Measurements from ENCODE around the gene TRPM8. TPM values are rescaled to one million over a fixed set of nuclear protein-coding genes. Genes with fewer than 3 reads are reported as not detected.

The TRPM8 gene
- total RNA-seq, 3 donors from 2014 or later (not counting 1 experiment from before 2014, with no cell fraction given) = not detected

DNA sequence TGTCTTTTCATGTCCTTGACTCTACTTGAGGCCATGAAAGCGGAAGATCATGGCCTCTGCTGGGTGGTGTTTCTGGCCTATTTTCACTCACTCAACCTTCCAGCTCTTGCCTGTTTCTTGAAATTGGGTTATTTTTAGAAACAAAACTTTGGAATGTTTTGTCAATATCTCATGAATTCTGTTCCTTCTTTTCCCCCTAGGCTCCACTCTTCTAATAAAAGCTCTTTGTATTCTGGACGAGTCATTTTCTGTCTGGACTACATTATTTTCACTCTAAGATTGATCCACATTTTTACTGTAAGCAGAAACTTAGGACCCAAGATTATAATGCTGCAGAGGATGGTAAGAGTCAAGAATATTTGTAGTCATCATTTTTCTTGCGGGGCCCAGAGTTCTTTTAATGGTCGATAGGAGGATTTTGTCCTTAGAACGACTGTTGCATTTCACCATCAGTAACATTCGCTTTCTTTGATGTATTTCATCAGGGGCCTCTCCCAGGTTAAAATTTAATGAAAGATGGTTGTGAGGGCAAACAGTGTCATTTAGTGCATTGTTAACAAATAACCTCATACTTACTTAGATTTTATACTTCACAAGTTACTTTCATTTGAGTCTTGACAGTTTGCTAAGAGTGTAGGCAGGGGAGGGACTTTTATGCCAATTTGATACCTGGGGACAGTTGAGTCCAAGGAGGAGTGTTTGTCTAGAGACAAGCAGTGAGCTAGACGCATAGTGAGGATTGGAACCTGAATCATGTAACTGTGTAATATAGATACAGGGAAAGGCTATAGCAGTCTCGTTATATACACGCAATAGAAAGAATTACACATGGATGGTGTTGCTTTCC lies 64.6 kb downstream of the TRPM8 start:
- Mint-ChIP-seq H3K9me3 (no peaks in the 10 kb centered on the region), H3K27me3 (ENCODE audit: low read depth in 2 of 2) (peaks cover 5 to 9% of the 10 kb centered on the region in 2 donors), H3K36me3 (no peaks in the 10 kb centered on the region), H3K27ac (no peak overlapping the region), H3K4me1 (peaks cover 21 to 35% of the 10 kb centered on the region in 2 donors), H3K4me3 (no peak overlapping the region)
- WGBS (ENCODE audit: insufficient coverage) = 96% methylated on average over 9 of the region's 9 CpGs
- no peak for DNase-seq
- peaks cover 15% of the 10 kb centered on the region for H3K4me1 ChIP-seq (ENCODE audit: control insufficient read depth, insufficient read depth, low read length)
- intact Hi-C loops (cut with micrococcal nuclease) = no loop called here
- H3K4me3 ChIP-seq (ENCODE audit: low read length) = no peak overlapping the region
- no peaks in the 10 kb centered on the region for H3K9me3 ChIP-seq (ENCODE audit: control insufficient read depth, insufficient read depth, low read length)
- no peaks in the 10 kb centered on the region for H3K27me3 ChIP-seq (ENCODE audit: control insufficient read depth, insufficient read depth, low read length)
- no peak overlapping the region for H3K27ac ChIP-seq (ENCODE audit: low read length)
- TF ChIP-seq, protein P1, sequence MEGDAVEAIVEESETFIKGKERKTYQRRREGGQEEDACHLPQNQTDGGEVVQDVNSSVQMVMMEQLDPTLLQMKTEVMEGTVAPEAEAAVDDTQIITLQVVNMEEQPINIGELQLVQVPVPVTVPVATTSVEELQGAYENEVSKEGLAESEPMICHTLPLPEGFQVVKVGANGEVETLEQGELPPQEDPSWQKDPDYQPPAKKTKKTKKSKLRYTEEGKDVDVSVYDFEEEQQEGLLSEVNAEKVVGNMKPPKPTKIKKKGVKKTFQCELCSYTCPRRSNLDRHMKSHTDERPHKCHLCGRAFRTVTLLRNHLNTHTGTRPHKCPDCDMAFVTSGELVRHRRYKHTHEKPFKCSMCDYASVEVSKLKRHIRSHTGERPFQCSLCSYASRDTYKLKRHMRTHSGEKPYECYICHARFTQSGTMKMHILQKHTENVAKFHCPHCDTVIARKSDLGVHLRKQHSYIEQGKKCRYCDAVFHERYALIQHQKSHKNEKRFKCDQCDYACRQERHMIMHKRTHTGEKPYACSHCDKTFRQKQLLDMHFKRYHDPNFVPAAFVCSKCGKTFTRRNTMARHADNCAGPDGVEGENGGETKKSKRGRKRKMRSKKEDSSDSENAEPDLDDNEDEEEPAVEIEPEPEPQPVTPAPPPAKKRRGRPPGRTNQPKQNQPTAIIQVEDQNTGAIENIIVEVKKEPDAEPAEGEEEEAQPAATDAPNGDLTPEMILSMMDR (IDR thresholded peaks at IDR 0.05) = no peak
- no peaks in the 10 kb centered on the region for H3K36me3 ChIP-seq (ENCODE audit: control insufficient read depth, insufficient read depth, low read length)
- ATAC-seq = no peak

DNA sequence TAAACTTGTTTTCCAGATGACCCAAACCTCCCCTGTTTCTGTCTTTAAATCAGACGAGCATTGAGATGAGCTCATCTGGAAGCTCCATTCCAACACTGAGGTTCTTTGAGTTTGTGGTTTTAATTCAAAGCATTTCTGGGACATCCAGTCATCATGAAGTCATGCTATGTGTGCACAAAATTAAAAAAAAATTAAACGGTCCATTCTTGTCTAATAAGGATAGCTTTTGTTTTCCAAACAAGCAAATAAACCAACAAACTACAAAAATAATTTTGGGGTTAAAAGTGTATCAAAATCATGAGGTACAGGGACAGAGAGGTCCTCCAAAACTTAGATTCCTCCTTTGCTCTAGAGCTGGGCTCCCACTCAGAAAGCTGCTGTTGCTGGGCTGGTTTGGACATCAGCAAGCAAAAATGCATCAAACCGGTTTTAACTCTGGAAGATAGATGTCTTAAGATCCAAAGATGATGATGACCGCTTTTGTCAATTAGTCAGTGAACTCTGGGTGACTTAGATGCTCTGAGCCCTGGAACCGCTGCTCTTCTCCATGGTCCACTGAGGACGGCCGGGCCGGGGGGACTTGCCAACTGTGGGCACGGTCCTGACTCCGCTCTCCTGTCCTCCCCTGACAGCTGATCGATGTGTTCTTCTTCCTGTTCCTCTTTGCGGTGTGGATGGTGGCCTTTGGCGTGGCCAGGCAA lies 65.4 kb downstream of the TRPM8 start:
- Mint-ChIP-seq H3K27ac (no peak overlapping the region), H3K4me1 (peaks cover 14 to 27% of the 10 kb centered on the region in 2 donors), H3K9me3 (no peaks in the 10 kb centered on the region), H3K27me3 (ENCODE audit: low read depth in 2 of 2) (peaks cover 5 to 9% of the 10 kb centered on the region in 2 donors), H3K36me3 (no peaks in the 10 kb centered on the region), H3K4me3 (no peak overlapping the region)
- Histone ChIP-seq H3K27me3 (ENCODE audit: control insufficient read depth, insufficient read depth, low read length) (no peaks in the 10 kb centered on the region), H3K4me3 (ENCODE audit: low read length) (no peak overlapping the region), H3K4me1 (ENCODE audit: control insufficient read depth, insufficient read depth, low read length) (peaks cover 7% of the 10 kb centered on the region), H3K36me3 (ENCODE audit: control insufficient read depth, insufficient read depth, low read length) (no peaks in the 10 kb centered on the region), H3K27ac (ENCODE audit: low read length) (no peak overlapping the region), H3K9me3 (ENCODE audit: control insufficient read depth, insufficient read depth, low read length) (no peaks in the 10 kb centered on the region)
- no peak for DNase-seq
- WGBS (ENCODE audit: insufficient coverage) = 93% methylated on average over 12 of the region's 13 CpGs
- TF ChIP-seq, protein P1 (IDR thresholded peaks at IDR 0.05) = no peak
- intact Hi-C loops (cut with micrococcal nuclease) = no loop called here
- ATAC-seq = no peak

DNA sequence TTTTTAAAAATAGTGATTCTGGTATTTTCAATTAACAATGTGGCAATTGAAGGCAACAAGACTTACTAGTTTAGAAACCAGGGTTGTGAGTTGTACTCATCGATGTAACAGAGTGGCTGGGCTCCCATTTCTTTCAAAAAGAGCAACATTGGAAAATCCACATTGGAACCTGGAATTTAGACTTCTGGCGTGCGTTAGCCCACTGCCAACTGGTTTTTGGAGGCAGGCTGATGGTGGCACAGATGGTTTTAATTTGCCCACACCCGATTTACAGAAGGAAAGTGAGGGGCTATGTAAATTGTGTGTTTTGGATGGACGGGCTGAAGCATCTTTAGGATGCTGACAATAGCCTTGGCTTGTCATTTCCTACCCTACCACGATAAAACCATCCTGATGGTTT lies 66.3 kb downstream of the TRPM8 start:
- no peak overlapping the region for H3K4me3 Mint-ChIP-seq
- 93% methylated on average over 6 of the region's 6 CpGs for WGBS (ENCODE audit: insufficient coverage)
- DNase-seq (no peak), ATAC-seq (no peak)
- H3K36me3 Mint-ChIP-seq = peaks cover 5% of the 10 kb centered on the region
- peaks cover 13% of the 10 kb centered on the region for H3K4me1 ChIP-seq (ENCODE audit: control insufficient read depth, insufficient read depth, low read length)
- no peaks in the 10 kb centered on the region for H3K9me3 Mint-ChIP-seq
- TF ChIP-seq, protein P1 (IDR thresholded peaks at IDR 0.05) = no peak
- no peaks in the 10 kb centered on the region for H3K27me3 ChIP-seq (ENCODE audit: control insufficient read depth, insufficient read depth, low read length)
- no peak overlapping the region for H3K27ac Mint-ChIP-seq
- H3K27me3 Mint-ChIP-seq (ENCODE audit: low read depth in 2 of 2) = peaks cover 5 to 9% of the 10 kb centered on the region in 2 donors
- no peak overlapping the region for H3K4me3 ChIP-seq (ENCODE audit: low read length)
- no peaks in the 10 kb centered on the region for H3K9me3 ChIP-seq (ENCODE audit: control insufficient read depth, insufficient read depth, low read length)
- H3K36me3 ChIP-seq (ENCODE audit: control insufficient read depth, insufficient read depth, low read length) = no peaks in the 10 kb centered on the region
- H3K4me1 Mint-ChIP-seq = peaks cover 12 to 27% of the 10 kb centered on the region in 2 donors
- intact Hi-C loops (cut with micrococcal nuclease) = no loop called here
- H3K27ac ChIP-seq (ENCODE audit: low read length) = no peak overlapping the region

Data from natural killer cell (primary cell).